GM19372 (cell line): ENCODE measurements around the gene TJP2.

ENCODE experiments used
- ATAC-seq: cut with Tn5 transposase; IDR thresholded peaks from one replicate; pipeline ENCODE4 v1.9.1; 2021; ENCODE audit warnings: mild to moderate bottlenecking, low read depth, moderate library complexity; ENCODE audit not compliant: unreplicated experiment

The TJP2 gene

GRCh38 chr9:69218166-69218565 is 44.1 kb downstream of the TJP2 start:
- ATAC-seq = no peak

- no peak for ATAC-seq
These were observed 47.0 kb downstream of the TJP2 start for GRCh38 chr9:69221036-69221435.

GRCh38 chr9:69222970-69223369 is 48.9 kb downstream of the TJP2 start:
- ATAC-seq = no peak

DNA sequence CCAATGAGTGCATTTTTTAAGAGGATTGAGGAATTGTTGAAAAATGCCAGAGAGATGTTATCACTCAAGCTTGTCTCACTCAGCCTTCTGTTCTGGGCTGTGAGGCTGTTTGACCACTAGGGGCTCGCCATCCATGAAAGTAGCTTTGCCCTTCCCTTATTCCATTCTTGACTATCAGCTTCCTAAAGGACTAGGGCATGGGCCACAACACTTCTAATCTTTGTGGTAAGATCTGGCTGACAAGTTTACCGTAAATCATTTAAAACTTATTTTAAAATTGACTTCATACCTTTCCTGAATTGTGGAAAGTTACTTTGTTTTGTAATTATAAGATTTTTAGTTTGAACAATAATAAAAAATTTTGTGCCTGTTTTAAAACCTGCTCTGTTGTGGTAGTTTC is 49.5 kb downstream of the TJP2 start:
- no peak for ATAC-seq

DNA sequence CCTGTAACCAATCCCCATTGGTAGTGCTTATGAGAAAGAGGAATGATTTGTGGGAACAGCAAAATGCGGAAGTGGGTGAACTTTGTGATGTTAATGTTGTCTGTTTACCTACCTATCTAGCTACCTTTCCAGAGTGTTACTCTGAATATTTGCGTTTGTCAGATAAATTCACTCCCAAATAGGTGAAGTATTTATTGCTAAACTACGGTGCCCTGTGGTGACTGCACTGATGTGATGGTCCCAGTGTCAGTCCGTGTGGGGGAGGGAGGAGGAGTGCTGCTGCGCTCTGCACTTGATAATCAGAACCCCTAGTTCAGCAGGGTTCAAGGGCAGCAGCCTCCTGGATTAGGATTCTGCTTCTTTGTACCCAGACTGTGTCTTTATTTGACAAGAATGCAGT is 55.3 kb downstream of the TJP2 start:
- no peak for ATAC-seq

DNA sequence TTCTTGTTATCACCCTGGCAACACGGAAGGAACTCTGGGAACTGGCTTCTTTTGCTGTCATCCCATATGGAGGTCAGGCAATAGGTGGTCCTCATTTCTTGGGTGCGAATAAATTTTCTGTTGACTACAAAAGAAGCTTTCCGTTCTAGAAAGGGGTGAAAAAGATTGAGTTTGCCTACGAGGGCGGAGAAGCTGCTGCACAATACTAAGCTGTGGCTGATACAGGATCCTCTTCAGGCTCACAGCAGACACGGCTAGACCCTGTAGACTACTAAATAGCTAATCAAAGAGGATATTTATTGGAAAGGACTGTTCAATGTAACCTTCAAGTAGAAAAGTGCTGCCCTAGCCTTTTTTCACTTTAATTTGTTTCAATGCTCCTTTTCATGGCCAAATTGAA is 58.1 kb downstream of the TJP2 start:
- no peak for ATAC-seq

- no peak for ATAC-seq
These were observed 60.6 kb downstream of the TJP2 start for GRCh38 chr9:69234683-69235082.

- ATAC-seq = no peak
These were observed 62.1 kb downstream of the TJP2 start for GRCh38 chr9:69236188-69236587.

GRCh38 chr9:69237702-69238295 is 63.7 kb downstream of the TJP2 start:
- peak; percentile 91 for ATAC-seq

DNA sequence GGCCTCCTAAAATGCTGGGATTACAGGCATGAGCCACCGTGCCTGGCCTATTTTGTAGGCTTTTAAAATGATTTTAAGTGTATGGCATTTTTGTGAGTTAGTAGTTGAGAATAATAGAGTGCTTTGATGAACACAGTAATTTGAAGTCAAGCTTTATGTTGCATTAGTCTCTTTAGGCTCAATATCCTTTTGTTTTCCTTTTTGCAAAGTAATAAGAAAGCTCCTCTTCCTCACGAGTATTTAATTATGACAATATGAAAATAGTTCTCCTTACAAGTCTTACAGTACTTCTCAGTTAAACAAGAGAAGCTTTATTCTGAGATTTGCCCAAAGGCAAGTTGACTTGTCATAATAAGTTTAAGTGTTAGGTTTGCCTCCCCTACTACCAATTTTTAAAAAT is 69.0 kb downstream of the TJP2 start:
- no peak for ATAC-seq

DNA sequence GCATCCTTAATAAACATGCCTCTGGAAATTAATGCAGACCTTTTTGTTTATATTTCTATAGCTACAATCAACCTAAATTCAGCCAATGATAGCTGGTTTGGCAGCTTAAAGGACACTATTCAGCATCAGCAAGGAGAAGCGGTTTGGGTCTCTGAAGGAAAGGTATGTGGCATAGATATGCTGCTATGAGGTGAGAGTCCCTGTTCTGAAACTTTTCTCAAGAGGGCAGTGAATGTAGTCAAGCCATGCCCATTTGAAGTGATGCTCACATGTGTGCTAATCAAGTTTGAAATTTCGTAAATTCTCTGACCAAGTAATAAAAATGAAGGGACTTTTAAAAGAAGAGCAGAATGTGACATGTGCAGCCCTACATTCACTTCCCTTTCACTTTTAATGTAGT is 72.6 kb downstream of the TJP2 start:
- no peak for ATAC-seq

DNA sequence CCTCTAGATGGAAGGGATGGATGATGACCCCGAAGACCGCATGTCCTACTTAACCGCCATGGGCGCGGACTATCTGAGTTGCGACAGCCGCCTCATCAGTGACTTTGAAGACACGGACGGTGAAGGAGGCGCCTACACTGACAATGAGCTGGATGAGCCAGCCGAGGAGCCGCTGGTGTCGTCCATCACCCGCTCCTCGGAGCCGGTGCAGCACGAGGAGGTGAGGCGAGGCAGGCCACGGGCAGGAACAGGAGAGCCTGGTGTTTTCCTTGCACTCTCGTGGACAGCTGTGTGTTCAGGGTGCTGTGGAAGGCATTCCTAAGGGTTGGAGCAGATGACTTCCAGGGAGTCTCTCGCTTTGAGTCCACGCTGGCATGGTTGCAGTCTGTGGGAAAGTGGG is 73.9 kb downstream of the TJP2 start:
- no peak for ATAC-seq

GRCh38 chr9:69249337-69249736 is 75.3 kb downstream of the TJP2 start:
- ATAC-seq = no peak

- ATAC-seq = no peak
These were observed 76.6 kb downstream of the TJP2 start for GRCh38 chr9:69250681-69251080.

DNA sequence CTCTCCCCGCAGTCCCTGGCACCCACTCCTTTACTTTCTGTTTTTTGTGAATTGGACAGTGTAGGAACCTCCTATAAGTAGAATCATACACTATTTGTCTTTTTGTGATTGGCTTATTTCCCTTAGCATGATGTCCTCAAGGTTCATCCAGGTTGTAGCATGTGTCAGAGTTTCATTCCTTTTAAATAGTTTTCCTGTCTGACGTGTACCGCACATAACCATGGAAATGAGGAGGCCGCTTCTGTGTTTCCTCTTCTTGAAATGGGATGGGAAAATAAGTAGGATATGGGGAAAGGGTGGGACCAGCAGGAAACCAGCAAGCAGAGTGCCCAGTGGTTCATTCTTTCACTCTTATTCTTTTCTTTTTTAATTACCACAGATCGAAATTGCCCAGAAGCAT is 78.4 kb downstream of the TJP2 start:
- ATAC-seq = no peak

GRCh38 chr9:69253057-69253456 is 79.0 kb downstream of the TJP2 start:
- no peak for ATAC-seq

GRCh38 chr9:69254223-69254622 is 80.1 kb downstream of the TJP2 start:
- ATAC-seq = no peak

DNA sequence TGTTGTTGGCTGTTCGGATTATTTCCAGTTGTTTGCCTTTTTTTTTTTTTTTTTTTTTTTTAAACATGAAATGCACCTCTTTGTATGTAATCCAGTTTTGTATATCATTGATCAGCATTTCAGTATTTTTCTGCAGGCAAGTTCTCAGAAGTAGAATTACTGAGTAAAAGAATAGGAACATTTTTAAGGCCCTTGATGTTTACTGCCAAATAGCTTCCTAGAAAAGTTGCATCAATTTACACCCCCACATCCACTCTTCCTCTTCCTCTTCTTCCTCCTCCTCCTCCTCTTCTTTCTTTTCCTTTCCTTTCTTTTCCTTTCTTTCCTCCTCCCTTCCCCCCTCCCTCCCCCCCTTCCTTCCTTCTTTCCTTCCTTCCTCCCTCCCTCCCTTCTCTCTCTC is 81.5 kb downstream of the TJP2 start:
- no peak for ATAC-seq

DNA sequence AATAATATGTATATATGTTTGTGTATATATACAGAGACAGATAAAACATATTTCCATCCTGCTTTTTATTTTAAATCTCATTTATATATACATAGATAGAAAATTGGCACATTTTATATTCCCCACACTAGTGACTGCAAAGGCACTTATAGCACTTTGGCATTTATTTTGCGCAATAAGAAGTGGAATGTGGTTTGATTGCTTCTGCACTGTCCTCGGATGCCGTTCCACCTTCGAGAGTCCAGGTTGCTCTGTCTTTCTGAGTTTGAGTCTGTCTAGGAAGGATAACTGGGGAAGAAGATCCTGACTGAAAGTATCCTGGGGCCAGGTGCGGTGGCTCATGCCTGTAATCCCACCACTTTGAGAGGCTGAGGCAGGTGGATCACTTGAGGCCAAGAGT is 84.5 kb downstream of the TJP2 start:
- ATAC-seq = no peak

DNA sequence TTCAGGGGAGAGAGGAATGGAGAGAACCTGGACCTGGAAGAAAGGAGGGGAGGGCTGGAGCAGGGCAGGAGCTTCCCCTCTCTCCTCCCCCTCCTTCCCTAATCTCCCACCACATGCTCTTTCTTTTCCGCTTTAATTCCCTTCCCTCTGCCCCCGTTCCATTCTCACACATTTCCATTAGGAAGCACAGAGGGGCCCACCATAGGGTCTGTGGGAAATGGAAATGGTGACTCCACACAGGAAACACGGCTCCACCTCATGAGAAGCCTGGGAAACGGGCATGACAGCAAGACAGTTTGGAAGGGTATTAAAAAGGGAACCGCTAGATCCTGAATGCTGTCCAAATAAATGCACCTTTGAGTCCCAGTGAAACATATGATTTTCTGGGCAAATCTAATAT is 86.1 kb downstream of the TJP2 start:
- no peak for ATAC-seq

DNA sequence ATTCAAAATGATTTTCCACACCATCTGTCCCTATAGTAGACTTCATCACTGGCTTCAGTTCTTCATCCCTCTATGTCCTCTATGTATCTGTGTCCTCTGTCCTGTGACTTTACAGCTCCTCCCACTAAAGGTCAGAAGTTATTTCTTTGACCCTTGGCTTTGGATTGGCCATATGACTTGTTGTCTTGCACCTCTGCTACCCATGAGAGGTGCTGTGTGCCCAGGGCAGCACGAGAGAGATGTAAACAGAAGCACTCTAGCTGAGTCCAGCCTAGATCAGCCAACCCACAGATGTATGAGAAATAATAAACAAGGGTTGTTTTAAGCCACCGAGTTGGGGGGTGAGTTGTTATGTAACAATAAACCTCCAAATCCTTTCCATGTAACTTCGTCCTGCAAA is 87.6 kb downstream of the TJP2 start:
- no peak for ATAC-seq

DNA sequence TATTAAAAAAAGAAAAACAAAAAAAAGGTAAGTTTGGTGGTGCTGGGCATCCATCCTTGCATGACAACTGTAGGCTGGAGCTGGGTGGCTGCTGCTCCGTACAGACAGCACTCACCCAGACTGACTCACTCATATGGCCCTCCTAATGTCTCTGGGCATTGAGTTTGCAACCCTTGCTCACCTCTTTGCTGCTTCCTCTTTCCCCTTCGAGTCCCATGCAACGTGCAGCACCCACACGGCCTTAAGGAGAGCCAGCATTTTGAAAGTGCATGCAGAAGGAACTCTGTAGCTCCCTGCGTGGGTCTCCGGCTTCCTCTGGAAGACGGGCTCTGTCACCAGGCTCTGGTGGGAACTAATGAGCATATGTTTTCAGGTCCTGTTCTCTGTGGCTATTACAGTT is 90.4 kb downstream of the TJP2 start:
- no peak for ATAC-seq

- no peak for ATAC-seq
These were observed 91.8 kb downstream of the TJP2 start for GRCh38 chr9:69265891-69266290.
